HG03039 (cell line): ENCODE data around the gene ALLC.
"Not testable (repeated sequence)": the region's sequence is repeated elsewhere in the genome, so short reads cannot be mapped to it uniquely, and the experiment has no call there.

Experiments used
- ATAC-seq: cut with Tn5 transposase; IDR thresholded peaks from one replicate; pipeline ENCODE4 v1.9.1; 2021; ENCODE audit warnings: mild to moderate bottlenecking, moderate library complexity; ENCODE audit not compliant: unreplicated experiment

Gene ALLC

GRCh38 chr2:3626118-3626811, 31.7 kb upstream of the ALLC start:
- ATAC-seq, result no peak

GRCh38 chr2:3626812-3627499, 31.0 kb upstream of the ALLC start:
- ATAC-seq, result no peak

- no peak for ATAC-seq
These were observed 30.4 kb upstream of the ALLC start for GRCh38 chr2:3627500-3628100.

GRCh38 chr2:3628241-3628679, 29.7 kb upstream of the ALLC start:
- ATAC-seq, result no peak

DNA sequence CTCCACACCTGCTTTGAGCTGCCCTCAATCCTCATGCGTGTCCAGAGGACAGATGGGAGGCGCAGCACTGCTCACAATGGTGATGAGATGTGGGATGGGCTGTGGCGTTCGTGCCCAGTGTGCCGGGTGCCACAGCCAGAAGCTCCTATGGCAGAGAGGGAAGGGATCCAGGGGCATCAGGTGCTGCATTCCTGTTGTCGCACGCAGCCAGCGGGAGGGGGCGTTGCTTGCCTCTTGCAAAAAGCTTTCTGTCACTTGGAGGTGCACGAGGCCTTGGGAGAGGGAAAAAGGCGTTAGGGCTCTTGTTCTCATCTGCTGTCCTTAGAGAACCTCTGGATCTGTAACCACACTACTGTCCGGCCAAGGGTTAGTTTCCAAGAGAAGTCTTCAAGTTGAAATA, 29.2 kb upstream of the ALLC start:
- ATAC-seq, result no peak

GRCh38 chr2:3630631-3631030, 27.4 kb upstream of the ALLC start:
- ATAC-seq, result no peak

- no peak for ATAC-seq
These were observed 26.7 kb upstream of the ALLC start for GRCh38 chr2:3631161-3631850.

GRCh38 chr2:3631851-3632659, 25.9 kb upstream of the ALLC start:
- ATAC-seq, result no peak

- no peak for ATAC-seq
These were observed 24.7 kb upstream of the ALLC start for GRCh38 chr2:3633089-3633981.

DNA sequence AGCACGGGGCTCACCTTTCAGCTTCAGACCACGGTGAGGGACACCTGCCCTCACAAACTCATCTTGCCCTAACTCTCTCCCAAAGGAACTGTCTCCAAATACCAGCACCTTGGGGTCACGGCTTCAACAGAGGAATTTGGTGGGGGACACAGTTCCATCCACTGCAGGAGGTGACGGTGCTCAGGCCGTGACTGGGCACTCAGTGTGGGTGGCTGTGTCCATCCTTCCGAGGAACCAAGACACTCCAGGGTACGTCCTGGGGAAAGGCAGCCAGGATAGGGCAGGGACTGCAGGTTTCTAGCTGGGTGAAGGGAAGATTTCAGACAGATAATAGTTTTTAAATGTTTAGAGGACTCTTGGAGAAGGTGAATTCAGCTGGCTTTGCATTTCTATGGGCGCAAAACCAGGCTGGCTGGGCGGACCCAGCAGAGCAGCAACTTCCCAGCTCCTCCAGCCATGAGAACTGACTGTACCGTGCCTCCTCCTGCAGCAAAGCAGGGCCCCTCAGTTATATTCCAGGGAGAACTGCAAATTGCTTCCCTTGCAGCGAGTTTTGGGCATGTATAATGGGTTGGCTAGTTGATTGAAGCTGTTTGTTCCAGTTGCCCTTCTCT, 23.9 kb upstream of the ALLC start:
- ATAC-seq, result no peak

DNA sequence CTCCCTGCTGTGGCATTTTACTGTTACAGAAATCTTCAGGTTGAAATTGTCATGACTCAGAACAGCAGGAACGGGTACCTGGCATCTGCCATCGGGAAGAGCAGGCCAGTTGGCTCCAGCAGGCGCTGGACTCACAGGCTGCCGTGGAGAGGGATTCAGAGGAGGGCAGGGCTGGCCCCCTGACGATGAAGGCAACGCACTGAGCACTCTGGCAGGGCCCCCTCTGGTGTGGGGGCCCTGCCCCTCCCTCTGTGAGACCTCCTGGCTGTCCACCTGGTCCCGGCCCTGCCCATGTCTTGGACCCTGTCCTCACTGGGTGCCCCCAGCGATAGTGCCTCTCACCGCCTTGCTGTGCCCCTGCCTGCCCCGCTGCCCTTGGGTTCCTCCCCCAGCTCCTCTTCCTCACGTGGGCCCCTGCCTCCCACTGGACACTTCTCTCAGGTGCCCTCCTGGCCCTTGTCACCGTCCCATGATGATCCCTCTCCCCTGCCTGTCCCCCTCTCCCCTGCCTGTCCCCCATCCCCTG, 23.3 kb upstream of the ALLC start:
- ATAC-seq, result no peak

DNA sequence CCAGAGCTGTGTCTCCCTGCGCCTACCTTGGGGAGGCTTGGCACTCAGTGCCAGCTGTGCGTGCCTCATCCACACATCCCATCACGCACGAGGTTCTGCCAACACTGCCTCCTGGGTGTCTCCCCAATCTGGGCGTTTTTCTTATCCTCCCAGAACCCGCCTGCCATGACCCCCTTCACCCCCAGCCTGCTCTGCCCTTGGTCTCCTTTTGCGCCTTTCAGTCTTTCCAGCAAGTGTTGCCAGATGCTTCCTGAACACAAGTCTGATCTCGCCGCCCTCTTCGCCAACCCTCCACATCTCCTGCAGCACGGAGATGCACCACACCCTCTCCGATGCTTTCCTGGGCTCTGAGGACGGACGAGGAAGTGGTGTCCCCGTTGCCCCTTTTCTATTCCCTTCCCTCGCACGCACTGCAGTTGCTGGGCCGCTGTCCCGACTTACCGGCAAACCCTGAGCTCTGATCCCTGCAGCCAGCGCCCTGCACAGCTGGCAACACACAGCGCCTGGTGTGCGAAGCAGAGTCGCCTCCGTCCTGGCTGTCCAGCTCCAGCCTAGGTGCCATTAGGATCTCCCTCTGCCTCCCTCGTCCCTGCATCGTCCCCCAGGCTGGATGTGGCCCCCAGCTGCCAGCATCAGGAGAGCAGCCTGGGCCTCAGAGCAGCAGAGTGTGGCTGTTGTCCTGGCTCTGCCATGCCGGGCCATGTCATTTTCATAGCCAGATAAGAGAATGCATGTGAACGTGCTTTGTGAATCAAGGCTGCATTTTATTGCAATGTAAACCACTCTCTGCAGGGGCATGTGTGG, 22.6 kb upstream of the ALLC start:
- no peak for ATAC-seq

DNA sequence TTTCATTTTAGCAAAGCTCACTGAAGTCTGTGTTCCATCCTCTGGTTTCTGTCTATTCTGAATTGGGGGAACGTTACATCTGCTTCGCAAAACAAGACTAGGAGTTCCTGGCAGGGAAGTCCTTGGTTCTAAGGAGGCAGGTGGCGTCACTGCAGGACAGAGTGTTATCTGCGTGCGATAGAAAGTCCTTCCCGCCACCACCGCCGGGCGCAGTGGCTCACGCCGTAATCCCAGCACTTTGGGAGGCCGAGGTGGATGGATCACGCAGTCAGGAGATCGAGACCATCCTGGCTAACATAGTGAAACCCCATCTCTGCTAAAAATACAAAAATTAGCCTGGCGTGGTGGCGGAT, 22.0 kb upstream of the ALLC start:
- ATAC-seq, result not testable (repeated sequence)

- ATAC-seq, result no peak
These were observed 21.3 kb upstream of the ALLC start for GRCh38 chr2:3636586-3637310.

DNA sequence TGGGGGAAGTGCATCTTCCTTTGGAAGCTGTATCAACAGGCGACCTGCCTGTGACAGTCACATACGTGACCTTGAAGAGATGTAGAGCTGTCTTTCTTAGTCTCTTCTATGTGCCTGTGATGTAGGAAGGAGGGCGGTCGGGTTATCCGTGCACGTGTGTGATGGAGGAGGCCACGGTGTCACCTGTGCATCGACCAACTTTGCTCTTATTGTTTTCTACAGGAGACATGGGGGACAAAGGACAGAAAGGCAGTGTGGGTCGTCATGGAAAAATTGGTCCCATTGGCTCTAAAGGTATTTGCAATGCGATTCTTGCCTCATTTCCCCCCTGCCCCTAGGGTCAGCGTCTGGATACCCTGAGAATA, 20.7 kb upstream of the ALLC start:
- no peak for ATAC-seq

- ATAC-seq, result no peak
These were observed 20.1 kb upstream of the ALLC start for GRCh38 chr2:3637692-3638455.

DNA sequence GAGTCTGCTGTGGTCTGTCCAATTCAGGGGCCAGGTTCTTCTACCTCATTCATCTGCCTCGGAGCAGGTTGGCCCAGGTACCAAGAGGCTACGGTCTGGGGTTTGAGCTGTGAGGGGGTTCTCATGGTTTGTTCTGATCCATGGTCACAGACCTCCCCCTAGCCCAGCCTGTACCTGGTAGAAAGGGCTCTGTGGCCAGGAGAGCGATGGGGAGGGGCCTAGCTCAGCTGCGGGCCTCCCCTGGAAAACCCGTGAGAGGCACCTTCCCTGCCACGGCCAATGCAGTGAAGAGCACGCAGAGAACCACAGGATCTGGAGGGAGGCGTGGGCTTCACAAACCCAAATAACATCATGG, 19.6 kb upstream of the ALLC start:
- no peak for ATAC-seq
